Sigmoid colon (tissue), 7 donors: Measurements from ENCODE around the gene CD44. TPM values are rescaled to one million over a fixed set of nuclear protein-coding genes. Genes with fewer than 3 reads are reported as not detected.
"Not testable (repeated sequence)": the region's sequence is repeated elsewhere in the genome, so short reads cannot be mapped to it uniquely, and the experiment has no call there.

Experiments
- DNase-seq: peaks from one replicate; pipeline ENCODE4 v3.0.0-alpha.2; 2019
- H3K27ac ChIP-seq, 4 donors: fragments of 200-600 bp; sonication (generic); one replicate each; pipeline ENCODE4 v1.5.1; 2016 to 2019; ENCODE audit warnings: mild to moderate bottlenecking in 1 of 4
- H3K27me3 ChIP-seq, 3 donors: fragments of 200-600 bp; sonication (generic); one replicate each; pipeline ENCODE4 v1.5.1; 2019; ENCODE audit warnings: mild to moderate bottlenecking in 1 of 3
- H3K36me3 ChIP-seq, 4 donors: fragments of 200-600 bp; sonication (generic); one replicate each; pipeline ENCODE4 v1.5.1; 2016 to 2019
- H3K4me1 ChIP-seq, 4 donors: fragments of 200-600 bp; sonication (generic); one replicate each; pipeline ENCODE4 v1.5.1; 2017 to 2019
- H3K4me3 ChIP-seq, 4 donors: fragments of 200-600 bp; sonication (generic); one replicate each; pipeline ENCODE4 v1.5.1; 2017 to 2019; ENCODE audit warnings: mild to moderate bottlenecking in 2 of 4, moderate library complexity in 1 of 4
- H3K9me3 ChIP-seq, 4 donors: fragments of 200-600 bp in 3 of 4; sonication (generic) in 3 of 4; one replicate each; pipeline versions ENCODE4 v1.5.1 to v1.6.1; 2013 to 2019
- CTCF ChIP-seq, 4 experiments: fragments of 450-650 bp in 3 of 4; fragments of 200-600 bp in 1 of 4; IDR thresholded peaks; one replicate each; pipeline ENCODE4 v1.5.1; 2016 to 2019; ENCODE audit warnings: antibody characterized with exemption in 4 of 4, mild to moderate bottlenecking in 3 of 4, moderate library complexity in 2 of 4
- EP300 ChIP-seq, 4 donors: sonication (generic); formaldehyde crosslinking; IDR thresholded peaks; one replicate each; pipeline ENCODE4 v1.6.1; 2017; ENCODE audit warnings: antibody characterized with exemption in 4 of 4
- POLR2A ChIP-seq, 2 donors: fragments of 450-650 bp; IDR thresholded peaks; one replicate each; pipeline ENCODE4 v1.6.1; 2016; ENCODE audit warnings: antibody characterized with exemption in 2 of 2, mild to moderate bottlenecking in 2 of 2, moderate library complexity in 2 of 2
- POLR2AphosphoS5 ChIP-seq, 4 donors: sonication (generic); formaldehyde crosslinking; IDR thresholded peaks; one replicate each; pipeline ENCODE4 v1.6.1; 2017; ENCODE audit warnings: antibody characterized with exemption in 4 of 4
- WGBS, 2 donors: extraction: QIAGEN DNeasy Blood & Tissue Kit; methylation state at CpG; one replicate each; pipeline ENCODE4 v1.1.7; 2013; 5-methylcytosine and 5-hydroxymethylcytosine counted together
- intact Hi-C: fragments of 100-400 bp; cut with DNase I; formaldehyde crosslinking; loops from one replicate; pipeline ENCODE4 v1.15.1; 2023
- polyA plus RNA-seq, 3 donors: library from polyadenylated mRNA; stranded (reverse); fragments of 200-250 nt; gene quantifications; one replicate each; pipeline ENCODE4 v1.2.3, GENCODE V29; 2013
- total RNA-seq, 4 donors: library from RNA; depleted of rRNA; stranded (reverse); fragments of >200 nt; gene quantifications; one replicate each; pipeline ENCODE4 v1.1.0, GENCODE V29; 2016
- donor health status: healthy with polysubstance abuse.
- donor health status: Bipolar disorder and iron deficiency.
- donor health status: healthy.

CD44 gene
- total and polyA plus RNA-seq, 7 donors: 28.4 to 228 (median 76.4) TPM

GRCh38 chr11:35218956-35219355 lies 80.0 kb downstream of the CD44 start:
- 81 to 89% methylated on average over 1 of the region's 1 CpG for WGBS, 2 donors
- TF ChIP-seq POLR2AphosphoS5 (IDR thresholded peaks at IDR 0.05): no peak
- intact Hi-C loops: no loop called here
- Histone ChIP-seq H3K27me3 (no peaks in the 10 kb centered on the region), H3K4me3 (no peak overlapping the region), H3K27ac (peak overlapping the region in 3 of 4 donors; percentile 23 to 49 (median 28)), H3K36me3 (peaks cover 0 to 65% (median 10%) of the 10 kb centered on the region in 4 donors), H3K4me1 (peaks cover 0 to 50% (median 30%) of the 10 kb centered on the region in 4 donors), H3K9me3 (no peaks in the 10 kb centered on the region)
- no peak for DNase-seq

GRCh38 chr11:35223371-35223796 lies 84.4 kb downstream of the CD44 start:
- Histone ChIP-seq H3K27ac (peak overlapping the region in 3 of 4 donors; percentile 7 to 60 (median 40)), H3K4me3 (no peak overlapping the region), H3K4me1 (peaks cover 0 to 55% (median 40%) of the 10 kb centered on the region in 4 donors), H3K9me3 (no peaks in the 10 kb centered on the region), H3K36me3 (peaks cover 0 to 41% (median 19%) of the 10 kb centered on the region in 4 donors), H3K27me3 (no peaks in the 10 kb centered on the region)
- WGBS, 2 donors: 73 to 85% methylated on average over 9 of the region's 9 CpGs
- TF ChIP-seq POLR2A (IDR thresholded peaks at IDR 0.05) (no peak), CTCF (IDR thresholded peaks at IDR 0.05) (no peak), POLR2AphosphoS5 (IDR thresholded peaks at IDR 0.05) (peak in 1 of 4 donors; percentile 9), EP300 (IDR thresholded peaks at IDR 0.05) (no peak)
- peak; percentile 68 for DNase-seq
- intact Hi-C loops: no loop called here

GRCh38 chr11:35223991-35224390 lies 85.0 kb downstream of the CD44 start:
- no peak for TF ChIP-seq POLR2AphosphoS5 (IDR thresholded peaks at IDR 0.05)
- no peak for TF ChIP-seq CTCF (IDR thresholded peaks at IDR 0.05)
- Histone ChIP-seq H3K27ac (peak overlapping the region in 3 of 4 donors; percentile 7 to 60 (median 40)), H3K27me3 (no peaks in the 10 kb centered on the region), H3K4me3 (no peak overlapping the region), H3K9me3 (no peaks in the 10 kb centered on the region), H3K4me1 (peaks cover 0 to 53% (median 34%) of the 10 kb centered on the region in 4 donors), H3K36me3 (peaks cover 0 to 42% (median 19%) of the 10 kb centered on the region in 4 donors)
- WGBS, 2 donors: 91 to 92% methylated on average over 1 of the region's 1 CpG
- intact Hi-C loops: no loop called here
- DNase-seq: no peak

GRCh38 chr11:35225946-35226520 lies 87.1 kb downstream of the CD44 start:
- Histone ChIP-seq H3K27ac (peak overlapping the region in 1 of 4 donors; percentile 40), H3K9me3 (no peaks in the 10 kb centered on the region), H3K27me3 (no peaks in the 10 kb centered on the region), H3K4me1 (peaks cover 0 to 47% (median 32%) of the 10 kb centered on the region in 4 donors), H3K36me3 (peaks cover 0 to 42% (median 17%) of the 10 kb centered on the region in 4 donors), H3K4me3 (no peak overlapping the region)
- 65 to 75% methylated on average over 3 of the region's 3 CpGs for WGBS, 2 donors
- DNase-seq: no peak
- intact Hi-C loops: no loop called here
- no peak for TF ChIP-seq POLR2A (IDR thresholded peaks at IDR 0.05)
- no peak for TF ChIP-seq POLR2AphosphoS5 (IDR thresholded peaks at IDR 0.05)
- TF ChIP-seq EP300 (IDR thresholded peaks at IDR 0.05): no peak
- no peak for TF ChIP-seq CTCF (IDR thresholded peaks at IDR 0.05)

GRCh38 chr11:35226756-35227155 lies 87.8 kb downstream of the CD44 start:
- peak overlapping the region in 3 of 4 donors; percentile 24 to 58 (median 31) for H3K27ac ChIP-seq
- H3K36me3 ChIP-seq: peaks cover 0 to 41% (median 17%) of the 10 kb centered on the region in 4 donors
- 96 to 97% methylated on average over 6 of the region's 6 CpGs for WGBS, 2 donors

More at GRCh38 chr11:35226756-35227155, 87.8 kb downstream of the CD44 start:
- intact Hi-C loops, H3K4me3 ChIP-seq, DNase-seq, H3K27me3 ChIP-seq, H3K9me3 ChIP-seq: not testable (repeated sequence)
- H3K4me1 ChIP-seq: peaks cover 0 to 42% (median 30%) of the 10 kb centered on the region in 4 donors
